Measurements from ENCODE around the gene ELFN2. TPM values are rescaled to one million over a fixed set of nuclear protein-coding genes. Genes with fewer than 3 reads are reported as not detected.

The ELFN2 gene
- total RNA-seq, 1 donor, result under 0.01 TPM

DNA sequence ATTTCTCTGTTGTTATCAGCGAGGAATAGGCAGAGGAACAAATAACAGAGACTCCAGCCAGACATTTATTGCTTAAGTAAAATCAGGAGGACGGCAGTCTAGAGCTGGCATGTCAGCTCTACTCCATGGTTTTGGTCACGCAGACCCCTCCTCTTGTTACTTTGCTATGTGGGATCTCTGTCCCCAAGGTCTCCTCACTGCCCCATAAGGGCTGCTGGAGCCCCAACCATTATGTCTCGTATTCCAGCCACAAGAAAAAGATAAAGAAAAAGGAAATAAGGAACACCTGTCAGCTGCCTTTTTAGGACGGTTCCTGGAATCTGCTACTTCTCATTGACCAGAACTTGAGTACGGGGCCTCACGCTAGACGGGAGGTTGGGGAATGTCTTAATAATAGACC lies 70.4 kb downstream of the ELFN2 start:
- Histone ChIP-seq H4K20me1 (ENCODE audit: insufficient read depth, low read length) (no peaks in the 10 kb centered on the region), H3K9me3 (ENCODE audit: low read depth, low read length) (no peaks in the 10 kb centered on the region), H3K36me3 (ENCODE audit: insufficient read depth, low read length) (no peaks in the 10 kb centered on the region), H3K4me2 (ENCODE audit: insufficient read depth, low read length) (no peak overlapping the region), H3K27me3 (ENCODE audit: insufficient read depth, low read length) (peaks cover 35% of the 10 kb centered on the region), H3K4me3 (ENCODE audit: insufficient read depth, low read length) (no peak overlapping the region), H3K79me2 (ENCODE audit: insufficient read depth, low read length) (no peaks in the 10 kb centered on the region), H3K4me1 (ENCODE audit: insufficient read depth, low read length) (no peaks in the 10 kb centered on the region), H2AFZ (ENCODE audit: low read length) (no peak overlapping the region), H3K27ac (ENCODE audit: low read depth, low read length) (no peak overlapping the region)
- no peak for DNase-seq (ENCODE audit: insufficient read length, low spot score, missing footprints)
- TF ChIP-seq, protein P1, sequence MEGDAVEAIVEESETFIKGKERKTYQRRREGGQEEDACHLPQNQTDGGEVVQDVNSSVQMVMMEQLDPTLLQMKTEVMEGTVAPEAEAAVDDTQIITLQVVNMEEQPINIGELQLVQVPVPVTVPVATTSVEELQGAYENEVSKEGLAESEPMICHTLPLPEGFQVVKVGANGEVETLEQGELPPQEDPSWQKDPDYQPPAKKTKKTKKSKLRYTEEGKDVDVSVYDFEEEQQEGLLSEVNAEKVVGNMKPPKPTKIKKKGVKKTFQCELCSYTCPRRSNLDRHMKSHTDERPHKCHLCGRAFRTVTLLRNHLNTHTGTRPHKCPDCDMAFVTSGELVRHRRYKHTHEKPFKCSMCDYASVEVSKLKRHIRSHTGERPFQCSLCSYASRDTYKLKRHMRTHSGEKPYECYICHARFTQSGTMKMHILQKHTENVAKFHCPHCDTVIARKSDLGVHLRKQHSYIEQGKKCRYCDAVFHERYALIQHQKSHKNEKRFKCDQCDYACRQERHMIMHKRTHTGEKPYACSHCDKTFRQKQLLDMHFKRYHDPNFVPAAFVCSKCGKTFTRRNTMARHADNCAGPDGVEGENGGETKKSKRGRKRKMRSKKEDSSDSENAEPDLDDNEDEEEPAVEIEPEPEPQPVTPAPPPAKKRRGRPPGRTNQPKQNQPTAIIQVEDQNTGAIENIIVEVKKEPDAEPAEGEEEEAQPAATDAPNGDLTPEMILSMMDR (IDR thresholded peaks at IDR 0.05; ENCODE audit: extremely low read depth, low read depth, low read length), result no peak

DNA sequence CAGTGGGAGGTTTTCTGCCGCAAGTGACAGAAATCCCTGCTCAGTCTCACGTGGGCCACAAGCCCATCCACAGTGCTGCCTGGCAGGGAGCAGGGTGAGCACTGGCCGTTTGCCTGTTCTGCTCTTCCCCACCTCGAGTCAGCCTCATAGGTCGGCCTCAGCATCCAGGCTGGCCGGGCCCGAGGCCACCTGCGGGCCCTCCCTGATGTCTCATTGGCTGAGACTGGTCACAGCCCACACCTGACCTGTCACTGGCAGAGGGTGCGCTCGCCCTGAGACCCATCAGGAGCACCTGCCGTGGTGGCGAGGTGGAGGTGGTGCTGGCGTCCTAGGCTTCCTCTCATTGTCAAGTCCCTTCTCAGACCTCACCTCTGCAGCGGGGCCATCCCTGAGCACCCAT lies 72.1 kb downstream of the ELFN2 start:
- no peak overlapping the region for H3K27ac ChIP-seq (ENCODE audit: low read depth, low read length)
- no peaks in the 10 kb centered on the region for H3K36me3 ChIP-seq (ENCODE audit: insufficient read depth, low read length)
- no peaks in the 10 kb centered on the region for H3K9me3 ChIP-seq (ENCODE audit: low read depth, low read length)
- H3K4me1 ChIP-seq (ENCODE audit: insufficient read depth, low read length), result no peaks in the 10 kb centered on the region
- TF ChIP-seq, protein P1 (IDR thresholded peaks at IDR 0.05; ENCODE audit: extremely low read depth, low read depth, low read length), result no peak
- H3K79me2 ChIP-seq (ENCODE audit: insufficient read depth, low read length), result no peaks in the 10 kb centered on the region
- H3K27me3 ChIP-seq (ENCODE audit: insufficient read depth, low read length), result peaks cover 30% of the 10 kb centered on the region
- no peak for DNase-seq (ENCODE audit: insufficient read length, low spot score, missing footprints)
- no peak overlapping the region for H3K4me3 ChIP-seq (ENCODE audit: insufficient read depth, low read length)
- no peaks in the 10 kb centered on the region for H4K20me1 ChIP-seq (ENCODE audit: insufficient read depth, low read length)
- H3K4me2 ChIP-seq (ENCODE audit: insufficient read depth, low read length), result no peak overlapping the region
- H2AFZ ChIP-seq (ENCODE audit: low read length), result no peak overlapping the region

DNA sequence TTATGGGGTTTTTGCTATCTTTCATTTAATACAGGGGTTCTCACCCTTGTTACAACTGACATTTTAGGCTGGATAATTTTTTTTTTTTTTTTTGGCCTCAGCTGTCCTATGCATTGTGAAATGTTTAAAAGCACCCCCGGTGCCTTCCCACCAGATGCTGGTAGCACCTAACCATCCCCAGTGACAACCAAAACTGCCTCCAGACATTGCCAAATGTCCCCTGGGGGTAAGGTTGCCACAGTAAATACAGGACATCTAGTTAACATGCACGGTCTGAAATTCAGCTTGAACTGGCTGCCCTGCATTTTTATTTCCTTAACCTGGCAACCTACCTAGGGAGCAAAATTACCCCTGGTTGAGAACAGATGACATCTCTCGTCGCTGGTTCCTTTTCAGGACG lies 72.6 kb downstream of the ELFN2 start:
- peaks cover 30% of the 10 kb centered on the region for H3K27me3 ChIP-seq (ENCODE audit: insufficient read depth, low read length)
- H3K27ac ChIP-seq (ENCODE audit: low read depth, low read length), result no peak overlapping the region
- H2AFZ ChIP-seq (ENCODE audit: low read length), result no peak overlapping the region
- no peak overlapping the region for H3K4me2 ChIP-seq (ENCODE audit: insufficient read depth, low read length)
- TF ChIP-seq, protein P1 (IDR thresholded peaks at IDR 0.05; ENCODE audit: extremely low read depth, low read depth, low read length), result no peak
- H3K36me3 ChIP-seq (ENCODE audit: insufficient read depth, low read length), result no peaks in the 10 kb centered on the region
- no peaks in the 10 kb centered on the region for H3K4me1 ChIP-seq (ENCODE audit: insufficient read depth, low read length)
- no peak for DNase-seq (ENCODE audit: insufficient read length, low spot score, missing footprints)
- H3K9me3 ChIP-seq (ENCODE audit: low read depth, low read length), result no peaks in the 10 kb centered on the region
- no peaks in the 10 kb centered on the region for H4K20me1 ChIP-seq (ENCODE audit: insufficient read depth, low read length)
- H3K79me2 ChIP-seq (ENCODE audit: insufficient read depth, low read length), result no peaks in the 10 kb centered on the region
- H3K4me3 ChIP-seq (ENCODE audit: insufficient read depth, low read length), result no peak overlapping the region

GRCh38 chr22:37354261-37354660 lies 73.0 kb downstream of the ELFN2 start:
- Histone ChIP-seq H3K27ac (ENCODE audit: low read depth, low read length) (no peak overlapping the region), H3K4me3 (ENCODE audit: insufficient read depth, low read length) (no peak overlapping the region), H3K79me2 (ENCODE audit: insufficient read depth, low read length) (no peaks in the 10 kb centered on the region), H3K36me3 (ENCODE audit: insufficient read depth, low read length) (no peaks in the 10 kb centered on the region), H3K4me1 (ENCODE audit: insufficient read depth, low read length) (no peaks in the 10 kb centered on the region), H3K27me3 (ENCODE audit: insufficient read depth, low read length) (peaks cover 32% of the 10 kb centered on the region), H3K4me2 (ENCODE audit: insufficient read depth, low read length) (peak overlapping the region; percentile 14), H4K20me1 (ENCODE audit: insufficient read depth, low read length) (no peaks in the 10 kb centered on the region), H2AFZ (ENCODE audit: low read length) (no peak overlapping the region), H3K9me3 (ENCODE audit: low read depth, low read length) (no peaks in the 10 kb centered on the region)
- no peak for DNase-seq (ENCODE audit: insufficient read length, low spot score, missing footprints)
- TF ChIP-seq, protein P1 (IDR thresholded peaks at IDR 0.05; ENCODE audit: extremely low read depth, low read depth, low read length), result no peak
